Panc1 (cell line): Measurements from ENCODE around the gene TNIP2. TPM values are rescaled to one million over a fixed set of nuclear protein-coding genes. Genes with fewer than 3 reads are reported as not detected.

Source experiments
- ATAC-seq: fragments of 200-7000 bp; cut with Tn5 transposase; 2 replicates; pipeline ENCODE4 v1.9.1; 2020; ENCODE audit warnings: mild to moderate bottlenecking, moderate library complexity
- BruUV-seq: library from RNA; stranded (reverse); fragments of 400-500 nt; replicated peaks from 2 replicates; lab custom pipeline; 2021; lab: Mats Ljungman, UMichigan
- CTCF ChIA-PET: fragments of 300-600 bp; sonication (Branson Sonifier 250); formaldehyde crosslinking; loops from one replicate; lab custom pipeline; 2022; ENCODE audit warnings: antibody characterized with exemption; lab: Charles Lee
- POLR2A ChIA-PET: fragments of 300-600 bp; sonication (Branson Sonifier 250); formaldehyde crosslinking; loops from one replicate; lab custom pipeline; 2022; ENCODE audit warnings: antibody characterized with exemption; lab: Charles Lee
- DNase-seq: peaks from one replicate; pipeline ENCODE4 v3.0.0-alpha.2; 2010; ENCODE audit warnings: low read depth, low spot score
- H3K27ac ChIP-seq: 2 replicates; pipeline ENCODE4 v1.5.1; 2011; ENCODE audit warnings: mild to moderate bottlenecking, low read length, inconsistent platforms
- H3K27me3 ChIP-seq: fragments of 200-500 bp; sonication (Bioruptor generic); 2 replicates; pipeline ENCODE4 v1.6.0; 2014; ENCODE audit warnings: low read length, inconsistent platforms; ENCODE audit not compliant: control insufficient read depth, insufficient read depth
- H3K36me3 ChIP-seq: fragments of 200-500 bp; sonication (Bioruptor generic); 2 replicates; pipeline ENCODE4 v1.5.1; 2014; ENCODE audit warnings: inconsistent platforms, mild to moderate bottlenecking, low read length, moderate library complexity; ENCODE audit not compliant: control insufficient read depth, insufficient read depth
- H3K4me1 ChIP-seq: 2 replicates; pipeline ENCODE4 v1.5.1; 2011; ENCODE audit warnings: inconsistent platforms, mild to moderate bottlenecking, low read length, moderate library complexity; ENCODE audit not compliant: control insufficient read depth, insufficient read depth
- H3K4me3 ChIP-seq, 2 experiments: 2 replicates each; pipeline ENCODE4 v1.5.1; 2011 to 2012; ENCODE audit warnings: low read depth in 2 of 2, low read length in 2 of 2, mild to moderate bottlenecking in 2 of 2, inconsistent platforms in 1 of 2, moderate library complexity in 1 of 2
- H3K9me3 ChIP-seq: fragments of 200-500 bp; sonication (Bioruptor generic); 2 replicates; pipeline ENCODE4 v1.5.1; 2014; ENCODE audit warnings: low read depth, mild to moderate bottlenecking, inconsistent platforms, low read length, moderate library complexity; ENCODE audit not compliant: control insufficient read depth, insufficient read depth
- CTCF ChIP-seq: fragments of 450-650 bp; IDR thresholded peaks from 2 replicates; pipeline ENCODE4 v1.5.1; 2017; ENCODE audit warnings: mild to moderate bottlenecking
- POLR2AphosphoS5 ChIP-seq: IDR thresholded peaks from 2 replicates; pipeline ENCODE4 v1.6.1; 2012; ENCODE audit warnings: mild to moderate bottlenecking, low read depth, low read length, moderate library complexity
- REST ChIP-seq, 2 experiments: IDR thresholded peaks; 2 replicates each; pipeline ENCODE4 v1.6.1; 2011 to 2012; ENCODE audit warnings: low read depth in 2 of 2, control low read depth in 1 of 2, low read length in 1 of 2, mild to moderate bottlenecking in 1 of 2, moderate library complexity in 1 of 2; ENCODE audit not compliant: insufficient read depth in 1 of 2
- SIN3A ChIP-seq: IDR thresholded peaks from 2 replicates; pipeline ENCODE4 v1.6.1; 2012; ENCODE audit warnings: low read depth, mild to moderate bottlenecking, low read length, moderate library complexity, borderline replicate concordance; ENCODE audit not compliant: insufficient read depth
- TCF7L2 ChIP-seq: IDR thresholded peaks from 2 replicates; pipeline ENCODE4 v1.6.1; 2011; ENCODE audit warnings: mild to moderate bottlenecking, low read depth, low read length, inconsistent platforms
- in situ Hi-C: cut with HindIII; loops from 2 replicates; pipeline ENCODE4 v1.10.0; 2016; ENCODE audit warnings: low sequenced_read_pairs, low pct_unique_long_range_greater_than_20kb
- intact Hi-C: fragments of 100-400 bp; cut with micrococcal nuclease; formaldehyde crosslinking; loops from one replicate; pipeline ENCODE4 v1.10.0; 2022; ENCODE audit not compliant: unreplicated experiment
- total RNA-seq: library from RNA; stranded (reverse); gene quantifications from one replicate; pipeline ENCODE4 v1.2.1, GENCODE V29; 2021; ENCODE audit not compliant: unreplicated experiment

The TNIP2 gene
- total RNA-seq, 1 experiment from 2014 or later: 60.3 TPM

DNA sequence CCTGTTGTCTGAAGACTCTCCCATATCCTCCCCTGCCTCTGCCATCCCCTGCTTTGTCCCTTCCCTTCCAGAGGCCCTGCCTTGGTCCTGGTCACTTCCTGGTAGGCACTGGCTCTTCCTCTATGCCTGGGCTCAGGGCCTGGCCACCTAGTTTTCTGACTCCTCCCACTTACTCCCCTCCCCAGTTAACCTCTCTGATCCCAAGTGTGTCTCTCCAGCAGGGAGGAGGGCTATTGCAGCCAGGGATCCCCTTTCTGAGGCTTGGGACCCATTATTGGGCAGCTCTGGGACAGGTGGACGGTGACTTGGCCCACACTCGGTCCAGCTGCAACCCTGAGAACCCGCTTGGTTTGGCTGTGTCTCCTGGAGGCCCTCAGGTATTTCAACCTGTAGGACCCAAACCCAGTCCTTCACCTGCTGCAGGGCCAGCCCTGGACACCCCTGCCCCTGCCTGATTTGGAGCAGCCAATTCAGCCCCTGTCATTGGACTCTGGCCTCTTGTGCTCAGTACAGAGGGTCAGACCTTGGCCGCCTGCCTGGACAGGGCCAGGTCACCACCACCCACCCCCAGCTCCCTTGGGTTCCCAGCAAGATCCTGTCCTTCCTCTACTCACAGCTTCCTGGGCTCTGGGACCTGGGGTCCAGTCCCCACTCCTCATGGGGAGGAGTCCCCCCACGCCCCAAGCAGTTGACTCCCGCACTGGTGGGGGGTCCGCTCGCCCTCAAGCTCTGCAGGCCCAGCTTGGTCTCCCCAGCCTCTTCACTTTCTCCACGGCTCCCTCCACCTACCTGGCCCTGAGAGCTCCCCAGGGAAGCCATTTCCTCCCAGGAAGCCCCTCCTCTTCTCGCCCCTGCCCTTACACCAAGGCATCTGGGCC, 35.6 kb upstream of the TNIP2 start:
- Histone ChIP-seq H3K27ac (peak overlapping the region; percentile 49), H3K4me3 (no peak overlapping the region), H3K27me3 (no peaks in the 10 kb centered on the region), H3K36me3 (no peaks in the 10 kb centered on the region), H3K4me1 (peaks cover 42% of the 10 kb centered on the region), H3K9me3 (no peaks in the 10 kb centered on the region)
- POLR2A ChIA-PET: no interaction called here
- TF ChIP-seq POLR2AphosphoS5 (no peak), TCF7L2 (no peak), SIN3A (no peak), CTCF (no peak), REST (IDR thresholded peaks at IDR 0.05; ENCODE audit: insufficient read depth in 1 of 2, low read depth in 2 of 2, low read length in 1 of 2) (no peak)
- intact Hi-C loops (loop anchor here (10.0 kb wide), 1 partner anchor 143 kb away; no protein-coding TSS in a partner anchor), in situ Hi-C loops (no loop called here)
- BruUV-seq: no TSS peak
- DNase-seq: no peak
- CTCF ChIA-PET: interaction anchor here (0.8 kb wide), 1 partner anchor 82 kb away, joined by 3 read pairs; no protein-coding TSS in a partner anchor
- no peak for ATAC-seq

- TF ChIP-seq TCF7L2 (no peak), CTCF (no peak), POLR2AphosphoS5 (no peak), SIN3A (no peak), REST (IDR thresholded peaks at IDR 0.05; ENCODE audit: insufficient read depth in 1 of 2, low read depth in 2 of 2, low read length in 1 of 2) (no peak)
- Histone ChIP-seq H3K9me3 (no peaks in the 10 kb centered on the region), H3K4me3 (no peak overlapping the region), H3K4me1 (peaks cover 32% of the 10 kb centered on the region), H3K27ac (0 out of 2 replicates have a peak overlapping the region, but pooled peaks have one; percentile 29), H3K36me3 (no peaks in the 10 kb centered on the region), H3K27me3 (no peaks in the 10 kb centered on the region)
- POLR2A ChIA-PET: no interaction called here
- DNase-seq (no peak), ATAC-seq (no peak)
- CTCF ChIA-PET: interaction anchor here (0.6 kb wide), 1 partner anchor 86 kb away, joined by 3 read pairs; no protein-coding TSS in a partner anchor
- no TSS peak for BruUV-seq
- intact Hi-C loops (loop anchor here (10.0 kb wide), 1 partner anchor 144 kb away; no protein-coding TSS in a partner anchor), in situ Hi-C loops (no loop called here)
Measured at GRCh38 chr4:2790583-2791517, 34.7 kb upstream of the TNIP2 start.
